IPS-NIHi11 (cell line): ENCODE data around the gene CBLB.
"Not testable (repeated sequence)": the region's sequence is repeated elsewhere in the genome, so short reads cannot be mapped to it uniquely, and the experiment has no call there.

ENCODE experiments used
- DNase-seq: peaks from one replicate; pipeline ENCODE4 v3.0.0; 2012; ENCODE audit warnings: mixed read lengths, low spot score

CBLB gene

GRCh38 chr3:105821433-105821832 is 47.4 kb downstream of the CBLB start:
- DNase-seq, result no peak

GRCh38 chr3:105816833-105817232 is 52.0 kb downstream of the CBLB start:
- no peak for DNase-seq

- DNase-seq, result not testable (repeated sequence)
These were observed 53.5 kb downstream of the CBLB start for GRCh38 chr3:105815331-105815730.

- no peak for DNase-seq
These were observed 55.1 kb downstream of the CBLB start for GRCh38 chr3:105813710-105814109.

- no peak for DNase-seq
These were observed 56.6 kb downstream of the CBLB start for GRCh38 chr3:105812194-105812586.

- DNase-seq, result no peak
These were observed 57.2 kb downstream of the CBLB start for GRCh38 chr3:105811518-105812193.

GRCh38 chr3:105809208-105809888 is 59.5 kb downstream of the CBLB start:
- no peak for DNase-seq

GRCh38 chr3:105807701-105808100 is 61.1 kb downstream of the CBLB start:
- DNase-seq, result no peak

- no peak for DNase-seq
These were observed 61.7 kb downstream of the CBLB start for GRCh38 chr3:105807146-105807545.

GRCh38 chr3:105806359-105806758 is 62.5 kb downstream of the CBLB start:
- no peak for DNase-seq

- no peak for DNase-seq
These were observed 63.4 kb downstream of the CBLB start for GRCh38 chr3:105805404-105805803.

GRCh38 chr3:105802118-105802706 is 66.6 kb downstream of the CBLB start:
- DNase-seq, result no peak

- no peak for DNase-seq
These were observed 67.4 kb downstream of the CBLB start for GRCh38 chr3:105801397-105801796.

GRCh38 chr3:105800320-105800719 is 68.5 kb downstream of the CBLB start:
- no peak for DNase-seq

- DNase-seq, result no peak
These were observed 69.5 kb downstream of the CBLB start for GRCh38 chr3:105799286-105799685.

- no peak for DNase-seq
These were observed 70.4 kb downstream of the CBLB start for GRCh38 chr3:105798381-105798934.

- peak; percentile 8 for DNase-seq
These were observed 75.8 kb downstream of the CBLB start for GRCh38 chr3:105793040-105793439.

- no peak for DNase-seq
These were observed 76.7 kb downstream of the CBLB start for GRCh38 chr3:105791919-105792786.

- DNase-seq, result no peak
These were observed 77.7 kb downstream of the CBLB start for GRCh38 chr3:105791131-105791530.

GRCh38 chr3:105790534-105790933 is 78.3 kb downstream of the CBLB start:
- no peak for DNase-seq

- no peak for DNase-seq
These were observed 80.2 kb downstream of the CBLB start for GRCh38 chr3:105788593-105788992.

- DNase-seq, result no peak
These were observed 81.4 kb downstream of the CBLB start for GRCh38 chr3:105787453-105787852.
